MM.1S (cell line): Measurements from ENCODE around the gene VWA7.

Experiments used
- DNase-seq: peaks from one replicate; pipeline ENCODE4 v3.0.0-alpha.2; 2015
- H2AFZ ChIP-seq: fragments of 300-600 bp; sonication (generic); 2 replicates; pipeline ENCODE4 v1.6.0; 2016; ENCODE audit warnings: antibody characterized with exemption, low read length
- H3F3A ChIP-seq: fragments of 300-600 bp; sonication (generic); 2 replicates; pipeline ENCODE4 v1.6.1; 2016; ENCODE audit warnings: mild to moderate bottlenecking, antibody characterized with exemption, low read length, moderate library complexity, mixed read lengths; ENCODE audit not compliant: insufficient read depth
- H3K27ac ChIP-seq: fragments of 300-600 bp; sonication (generic); 2 replicates; pipeline ENCODE4 v1.5.1; 2016; ENCODE audit warnings: mild to moderate bottlenecking, low read length
- H3K27me3 ChIP-seq: fragments of 300-600 bp; sonication (generic); replicated peaks from 2 replicates; pipeline ENCODE4 v1.6.0; 2016; ENCODE audit warnings: low read length; ENCODE audit not compliant: insufficient read depth
- H3K36me3 ChIP-seq: fragments of 300-600 bp; sonication (generic); replicated peaks from 2 replicates; pipeline ENCODE4 v1.6.1; 2016; ENCODE audit warnings: mild to moderate bottlenecking, low read length, mixed read lengths; ENCODE audit not compliant: insufficient read depth
- H3K4me1 ChIP-seq: fragments of 300-600 bp; sonication (generic); 2 replicates; pipeline ENCODE4 v1.6.1; 2016; ENCODE audit warnings: low read length, mixed read lengths
- H3K4me2 ChIP-seq: fragments of 300-600 bp; sonication (generic); 2 replicates; pipeline ENCODE4 v1.6.0; 2016; ENCODE audit warnings: low read depth, low read length
- H3K4me3 ChIP-seq: fragments of 300-600 bp; sonication (generic); 2 replicates; pipeline ENCODE4 v1.5.1; 2016; ENCODE audit warnings: low read length, mixed read lengths
- H3K79me2 ChIP-seq: fragments of 300-600 bp; sonication (generic); 2 replicates; pipeline ENCODE4 v1.6.1; 2016; ENCODE audit warnings: mixed run types, low read length, mixed read lengths
- H3K9ac ChIP-seq: fragments of 300-600 bp; sonication (generic); 2 replicates; pipeline ENCODE4 v1.6.1; 2016; ENCODE audit warnings: low read length, mixed read lengths
- H3K9me2 ChIP-seq: fragments of 300-600 bp; sonication (generic); replicated peaks from 2 replicates; pipeline ENCODE4 v1.6.1; 2016; ENCODE audit warnings: mild to moderate bottlenecking, low read length, mixed read lengths; ENCODE audit not compliant: insufficient read depth
- H3K9me3 ChIP-seq: fragments of 300-600 bp; sonication (generic); replicated peaks from 2 replicates; pipeline ENCODE4 v1.6.1; 2016; ENCODE audit warnings: mild to moderate bottlenecking, low read length, mixed read lengths; ENCODE audit not compliant: insufficient read depth
- H4K20me1 ChIP-seq: fragments of 300-600 bp; sonication (generic); 2 replicates; pipeline ENCODE4 v1.6.1; 2016; ENCODE audit warnings: mild to moderate bottlenecking, low read length, moderate library complexity, mixed read lengths; ENCODE audit not compliant: insufficient read depth
- CTCF ChIP-seq: fragments of 300-600 bp; sonication (generic); IDR thresholded peaks from 2 replicates; pipeline ENCODE4 v1.5.1; 2016; ENCODE audit warnings: antibody characterized with exemption, low read length, mixed read lengths
- EZH2 ChIP-seq: fragments of 300-600 bp; sonication (generic); optimal IDR thresholded peaks from 2 replicates; pipeline ENCODE3; 2017; ENCODE audit warnings: low read depth, mild to moderate bottlenecking, antibody characterized with exemption, low read length, mixed read lengths
- EZH2phosphoT487 ChIP-seq: fragments of 300-600 bp; sonication (generic); IDR thresholded peaks from 2 replicates; pipeline ENCODE4 v1.6.1; 2018; ENCODE audit warnings: antibody characterized with exemption, low read length

The VWA7 gene

GRCh38 chr6:31778193-31778592, 1.1 kb upstream of the VWA7 start:
- DNase-seq = no peak
- H3K79me2 ChIP-seq = peaks cover 40% of the 10 kb centered on the region
- no peak overlapping the region for H2AFZ ChIP-seq
- no peak overlapping the region for H3K4me3 ChIP-seq
- peak overlapping the region; percentile 99; the same call in 1 of the 2 replicates for H3K4me2 ChIP-seq
- H3F3A ChIP-seq = peaks cover 33% of the 10 kb centered on the region
- peaks cover 30% of the 10 kb centered on the region for H3K4me1 ChIP-seq
- no peaks in the 10 kb centered on the region for H4K20me1 ChIP-seq
- no peak for TF ChIP-seq EZH2phosphoT487
- H3K36me3 ChIP-seq = peaks cover 11% of the 10 kb centered on the region; the same call in 1 of the 2 replicates
- H3K9ac ChIP-seq = peak overlapping the region; percentile 93; the same call in 1 of the 2 replicates
- no peaks in the 10 kb centered on the region for H3K27me3 ChIP-seq
- H3K9me2 ChIP-seq = no peaks in the 10 kb centered on the region
- H3K9me3 ChIP-seq = no peaks in the 10 kb centered on the region
- peak overlapping the region; percentile 96 for H3K27ac ChIP-seq

GRCh38 chr6:31777667-31778050, 531 bp upstream of the VWA7 start:
- Histone ChIP-seq H3K4me2 (peak overlapping the region; percentile 99), H3K27ac (peak overlapping the region; percentile 96), H2AFZ (no peak overlapping the region), H3K36me3 (peaks cover 8% of the 10 kb centered on the region; the same call in 1 of the 2 replicates), H3K9me3 (no peaks in the 10 kb centered on the region), H3K4me1 (peaks cover 30% of the 10 kb centered on the region), H3K27me3 (no peaks in the 10 kb centered on the region), H3K4me3 (peak overlapping the region; percentile 39; the same call in 1 of the 2 replicates), H3K9ac (peak overlapping the region; percentile 93), H3K79me2 (peaks cover 37% of the 10 kb centered on the region), H3F3A (peaks cover 33% of the 10 kb centered on the region), H3K9me2 (no peaks in the 10 kb centered on the region), H4K20me1 (no peaks in the 10 kb centered on the region)
- TF ChIP-seq EZH2phosphoT487 (no peak), CTCF (no peak), EZH2 (no peak)
- DNase-seq = no peak

- peak overlapping the region; percentile 59 for H3K4me3 ChIP-seq
- peak overlapping the region; percentile 99 for H3K4me2 ChIP-seq
- peaks cover 27% of the 10 kb centered on the region for H3K79me2 ChIP-seq
- H3K9me2 ChIP-seq = no peaks in the 10 kb centered on the region
- H3K27ac ChIP-seq = peak overlapping the region; percentile 96
- no peaks in the 10 kb centered on the region for H3K27me3 ChIP-seq
- 0 out of 2 replicates have a peak, but pooled peaks cover 3% of the 10 kb centered on the region for H3K36me3 ChIP-seq
- no peaks in the 10 kb centered on the region for H4K20me1 ChIP-seq
- no peak for DNase-seq
- H3K9ac ChIP-seq = peak overlapping the region; percentile 93
- no peak for TF ChIP-seq CTCF
- TF ChIP-seq EZH2 = no peak
- no peak for TF ChIP-seq EZH2phosphoT487
- peak overlapping the region; percentile 32; the same call in 1 of the 2 replicates for H2AFZ ChIP-seq
- H3K4me1 ChIP-seq = peaks cover 30% of the 10 kb centered on the region
- no peaks in the 10 kb centered on the region for H3K9me3 ChIP-seq
- H3F3A ChIP-seq = peaks cover 33% of the 10 kb centered on the region
These were observed 591 bp downstream of the VWA7 start for GRCh38 chr6:31776485-31776988.
